ENCODE measurements around the gene PFDN2. TPM values are rescaled to one million over a fixed set of nuclear protein-coding genes. Genes with fewer than 3 reads are reported as not detected.

PFDN2 gene
- total and polyA plus RNA-seq, 10 of the 15 experiments (the other 5 are each of a cell fraction or from before 2014, with no cell fraction given): 30.0 to 141 (median 80.5) TPM

- Histone ChIP-seq H3K9me3 (replicated peaks; ENCODE audit: control insufficient read depth, insufficient read depth, low read length) (no peaks in the 10 kb centered on the region), H3K36me3 (ENCODE audit: control insufficient read depth in 2 of 2, insufficient read depth in 2 of 2, low read length in 1 of 2) (peaks cover 0 to 14% of the 10 kb centered on the region in 2 experiments; a peak in 2 of 4 replicates), H3K27me3 (replicated peaks in 1 of 2; ENCODE audit: control insufficient read depth in 2 of 2, insufficient read depth in 2 of 2, low read length in 1 of 2) (no peaks in the 10 kb centered on the region), H3K4me2 (ENCODE audit: control insufficient read depth, insufficient read depth) (no peak overlapping the region), H3K4me1 (ENCODE audit: control insufficient read depth, insufficient read depth, low read length) (peaks cover 3% of the 10 kb centered on the region), H3K4me3 (peak overlapping the region; percentile 93; the same call in 1 of the 2 replicates), H2AFZ (ENCODE audit: control insufficient read depth, low read depth, low read length) (no peak overlapping the region), H3K9ac (ENCODE audit: control insufficient read depth, insufficient read depth, low read length) (no peak overlapping the region), H3K27ac (ENCODE audit: control insufficient read depth, insufficient read depth) (no peak overlapping the region), H4K20me1 (ENCODE audit: control insufficient read depth, insufficient read depth) (no peaks in the 10 kb centered on the region; the same call in 1 of the 2 replicates), H3K79me2 (ENCODE audit: control insufficient read depth, insufficient read depth, low read length) (peaks cover 50% of the 10 kb centered on the region)
- POLR2A ChIA-PET: interaction anchor here (0.6 to 0.7 kb wide), 2 partner anchors 27 to 36 kb away, joined by 3 read pairs; no protein-coding TSS in a partner anchor
- CTCF ChIA-PET: interaction anchor here (0.7 to 1.8 kb wide), 3 partner anchors 11 to 252 kb away, joined by 3 to 7 read pairs (median 4); no protein-coding TSS in a partner anchor
- SMC1A ChIA-PET (ENCODE audit: uncharacterized antibody, unreplicated experiment): interaction anchor here (1.2 to 1.6 kb wide), 2 partner anchors 9 to 28 kb away, joined by 3 to 4 read pairs; no protein-coding TSS in a partner anchor
- no peak for DNase-seq (ENCODE audit: low read depth, low spot score)
- in situ Hi-C loops (cut with MboI): no loop called here
- no peak for TF ChIP-seq ZSCAN29 (IDR thresholded peaks at IDR 0.05)
- no peak for TF ChIP-seq SRF (IDR thresholded peaks at IDR 0.05; ENCODE audit: low read depth in 2 of 2, low read length in 2 of 2)
- no peak for TF ChIP-seq RAD21 (IDR thresholded peaks at IDR 0.05; ENCODE audit: insufficient read depth, low read depth, low read length)
- TF ChIP-seq MLLT1 (IDR thresholded peaks at IDR 0.05): no peak
- no peak for TF ChIP-seq SUPT20H (IDR thresholded peaks at IDR 0.05; ENCODE audit: borderline replicate concordance, control insufficient read depth, low read depth, low read length)
- TF ChIP-seq CHD2 (IDR thresholded peaks at IDR 0.05; ENCODE audit: borderline replicate concordance, low read depth, low read length): no peak
- TF ChIP-seq PKNOX1 (IDR thresholded peaks at IDR 0.05): no peak
- no peak for TF ChIP-seq NFXL1 (IDR thresholded peaks at IDR 0.05; ENCODE audit: borderline replicate concordance)
- TF ChIP-seq CBX5 (IDR thresholded peaks at IDR 0.05; ENCODE audit: low read depth): no peak
- TF ChIP-seq, protein P1, sequence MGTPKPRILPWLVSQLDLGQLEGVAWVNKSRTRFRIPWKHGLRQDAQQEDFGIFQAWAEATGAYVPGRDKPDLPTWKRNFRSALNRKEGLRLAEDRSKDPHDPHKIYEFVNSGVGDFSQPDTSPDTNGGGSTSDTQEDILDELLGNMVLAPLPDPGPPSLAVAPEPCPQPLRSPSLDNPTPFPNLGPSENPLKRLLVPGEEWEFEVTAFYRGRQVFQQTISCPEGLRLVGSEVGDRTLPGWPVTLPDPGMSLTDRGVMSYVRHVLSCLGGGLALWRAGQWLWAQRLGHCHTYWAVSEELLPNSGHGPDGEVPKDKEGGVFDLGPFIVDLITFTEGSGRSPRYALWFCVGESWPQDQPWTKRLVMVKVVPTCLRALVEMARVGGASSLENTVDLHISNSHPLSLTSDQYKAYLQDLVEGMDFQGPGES (IDR thresholded peaks at IDR 0.05): no peak
- TF ChIP-seq, protein P2, sequence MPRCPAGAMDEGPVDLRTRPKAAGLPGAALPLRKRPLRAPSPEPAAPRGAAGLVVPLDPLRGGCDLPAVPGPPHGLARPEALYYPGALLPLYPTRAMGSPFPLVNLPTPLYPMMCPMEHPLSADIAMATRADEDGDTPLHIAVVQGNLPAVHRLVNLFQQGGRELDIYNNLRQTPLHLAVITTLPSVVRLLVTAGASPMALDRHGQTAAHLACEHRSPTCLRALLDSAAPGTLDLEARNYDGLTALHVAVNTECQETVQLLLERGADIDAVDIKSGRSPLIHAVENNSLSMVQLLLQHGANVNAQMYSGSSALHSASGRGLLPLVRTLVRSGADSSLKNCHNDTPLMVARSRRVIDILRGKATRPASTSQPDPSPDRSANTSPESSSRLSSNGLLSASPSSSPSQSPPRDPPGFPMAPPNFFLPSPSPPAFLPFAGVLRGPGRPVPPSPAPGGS (IDR thresholded peaks at IDR 0.05; ENCODE audit: borderline replicate concordance, insufficient read depth, low read depth, low read length, poor library complexity, severe bottlenecking): no peak
- TF ChIP-seq, protein P3, sequence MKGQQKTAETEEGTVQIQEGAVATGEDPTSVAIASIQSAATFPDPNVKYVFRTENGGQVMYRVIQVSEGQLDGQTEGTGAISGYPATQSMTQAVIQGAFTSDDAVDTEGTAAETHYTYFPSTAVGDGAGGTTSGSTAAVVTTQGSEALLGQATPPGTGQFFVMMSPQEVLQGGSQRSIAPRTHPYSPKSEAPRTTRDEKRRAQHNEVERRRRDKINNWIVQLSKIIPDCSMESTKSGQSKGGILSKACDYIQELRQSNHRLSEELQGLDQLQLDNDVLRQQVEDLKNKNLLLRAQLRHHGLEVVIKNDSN (IDR thresholded peaks at IDR 0.05; ENCODE audit: borderline replicate concordance, extremely low read length, insufficient read depth, low read depth, low read length): no peak
- RAD21 ChIA-PET (ENCODE audit: unreplicated experiment): no interaction called here
- BruUV-seq (replicated peaks): no TSS peak
- intact Hi-C loops (cut with micrococcal nuclease; ENCODE audit: unreplicated experiment): no loop called here
- no peak for FAIRE-seq
- ATAC-seq: no peak
- 100% methylated on average over 1 of the region's 1 CpG for WGBS (ENCODE audit: insufficient coverage, insufficient replicate concordance, low lambda C conversion rate, missing lambda C conversion rate)
Observed at GRCh38 chr1:161130266-161130665, 12.4 kb upstream of the PFDN2 start.
